ENCODE measurements around the gene STK36. TPM values are rescaled to one million over a fixed set of nuclear protein-coding genes. Genes with fewer than 3 reads are reported as not detected.

The STK36 gene
- total RNA-seq, 2 experiments from 2014 or later: 9.7 to 21.1 TPM

DNA sequence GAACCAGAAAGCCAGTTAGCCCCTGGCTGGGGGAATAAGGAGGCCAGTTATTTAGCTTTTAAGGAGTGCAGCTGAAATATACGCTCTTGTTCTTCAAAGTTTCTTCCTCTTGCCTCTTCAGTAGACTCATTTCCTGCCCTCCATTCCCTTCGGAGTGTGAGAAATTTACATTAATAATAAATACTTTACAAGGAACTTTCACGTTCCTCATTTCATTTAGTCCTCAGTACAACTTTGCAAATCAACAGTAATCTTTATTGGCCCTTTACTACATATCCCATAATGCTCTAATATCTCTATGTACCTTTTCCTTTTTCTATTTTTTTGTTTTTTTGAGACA lies 48.5 kb upstream of the STK36 start:
- Histone ChIP-seq H3K27ac (ENCODE audit: low read depth, low read length, poor library complexity, severe bottlenecking) (no peak overlapping the region), H3K9me3 (ENCODE audit: low read length) (no peaks in the 10 kb centered on the region), H3K4me2 (ENCODE audit: low read length) (no peak overlapping the region), H3K4me1 (ENCODE audit: insufficient read depth, low read length, poor library complexity, severe bottlenecking) (no peaks in the 10 kb centered on the region), H3K4me3 (ENCODE audit: low read depth, low read length, poor library complexity, severe bottlenecking) (no peak overlapping the region), H3K9me2 (ENCODE audit: insufficient read depth, low read length) (no peaks in the 10 kb centered on the region), H3K36me3 (ENCODE audit: insufficient read depth, low read length) (no peaks in the 10 kb centered on the region), H3K79me2 (ENCODE audit: insufficient read depth, low read depth, low read length) (no peaks in the 10 kb centered on the region), H2AFZ (ENCODE audit: low read length) (no peak overlapping the region), H4K20me1 (ENCODE audit: insufficient read depth, low read length) (no peaks in the 10 kb centered on the region)
- CTCF ChIA-PET (ENCODE audit: unreplicated experiment): no interaction called here
- no peak for DNase-seq (ENCODE audit: low spot score)
- TF ChIP-seq EZH2phosphoT487 (IDR thresholded peaks at IDR 0.05; ENCODE audit: borderline replicate concordance, low read depth, low read length): no peak
- TF ChIP-seq CTCF (conservative IDR thresholded peaks at IDR 0.05; ENCODE audit: low read length): no peak
- POLR2A ChIA-PET: no interaction called here
- intact Hi-C loops (cut with micrococcal nuclease; ENCODE audit: unreplicated experiment): no loop called here
- no TSS peak for BruUV-seq (replicated peaks)

- H2AFZ ChIP-seq (ENCODE audit: low read length): no peak overlapping the region
- no peak overlapping the region for H3K4me3 ChIP-seq (ENCODE audit: low read depth, low read length, poor library complexity, severe bottlenecking)
- no peaks in the 10 kb centered on the region for H3K9me2 ChIP-seq (ENCODE audit: insufficient read depth, low read length)
- H3K4me1 ChIP-seq (ENCODE audit: insufficient read depth, low read length, poor library complexity, severe bottlenecking): no peaks in the 10 kb centered on the region
- ChIA-PET POLR2A (interaction anchor here (0.7 kb wide), 2 partner anchors 15 to 248 kb away, joined by 3 read pairs; no protein-coding TSS in a partner anchor), CTCF (ENCODE audit: unreplicated experiment) (no interaction called here)
- H4K20me1 ChIP-seq (ENCODE audit: insufficient read depth, low read length): no peaks in the 10 kb centered on the region
- no peak for TF ChIP-seq EZH2phosphoT487 (IDR thresholded peaks at IDR 0.05; ENCODE audit: borderline replicate concordance, low read depth, low read length)
- no peak for TF ChIP-seq CTCF (conservative IDR thresholded peaks at IDR 0.05; ENCODE audit: low read length)
- intact Hi-C loops (cut with micrococcal nuclease; ENCODE audit: unreplicated experiment): no loop called here
- DNase-seq (ENCODE audit: low spot score): no peak
- H3K36me3 ChIP-seq (ENCODE audit: insufficient read depth, low read length): no peaks in the 10 kb centered on the region
- no peaks in the 10 kb centered on the region for H3K9me3 ChIP-seq (ENCODE audit: low read length)
- no peak overlapping the region for H3K27ac ChIP-seq (ENCODE audit: low read depth, low read length, poor library complexity, severe bottlenecking)
- H3K4me2 ChIP-seq (ENCODE audit: low read length): no peak overlapping the region
- BruUV-seq (replicated peaks): no TSS peak
- H3K79me2 ChIP-seq (ENCODE audit: insufficient read depth, low read depth, low read length): no peaks in the 10 kb centered on the region
Measured at GRCh38 chr2:218626369-218626768, 45.5 kb upstream of the STK36 start.

GRCh38 chr2:218627939-218628338 lies 43.9 kb upstream of the STK36 start:
- CTCF ChIA-PET (ENCODE audit: unreplicated experiment): no interaction called here
- POLR2A ChIA-PET: interaction anchor here (1.5 to 1.8 kb wide), 2 partner anchors 14 to 74 kb away, joined by 3 to 4 read pairs; no protein-coding TSS in a partner anchor
- no TSS peak for BruUV-seq (replicated peaks)

More at GRCh38 chr2:218627939-218628338, 43.9 kb upstream of the STK36 start:
- Histone ChIP-seq H2AFZ (ENCODE audit: low read length) (no peak overlapping the region), H4K20me1 (ENCODE audit: insufficient read depth, low read length) (no peaks in the 10 kb centered on the region), H3K36me3 (ENCODE audit: insufficient read depth, low read length) (no peaks in the 10 kb centered on the region), H3K4me2 (ENCODE audit: low read length) (no peak overlapping the region), H3K4me3 (ENCODE audit: low read depth, low read length, poor library complexity, severe bottlenecking) (no peak overlapping the region), H3K4me1 (ENCODE audit: insufficient read depth, low read length, poor library complexity, severe bottlenecking) (no peaks in the 10 kb centered on the region), H3K9me3 (ENCODE audit: low read length) (no peaks in the 10 kb centered on the region), H3K27ac (ENCODE audit: low read depth, low read length, poor library complexity, severe bottlenecking) (no peak overlapping the region), H3K79me2 (ENCODE audit: insufficient read depth, low read depth, low read length) (no peaks in the 10 kb centered on the region), H3K9me2 (ENCODE audit: insufficient read depth, low read length) (no peaks in the 10 kb centered on the region)
- intact Hi-C loops (cut with micrococcal nuclease; ENCODE audit: unreplicated experiment): no loop called here
- no peak for DNase-seq (ENCODE audit: low spot score)
- TF ChIP-seq EZH2phosphoT487 (IDR thresholded peaks at IDR 0.05; ENCODE audit: borderline replicate concordance, low read depth, low read length) (no peak), CTCF (conservative IDR thresholded peaks at IDR 0.05; ENCODE audit: low read length) (no peak)
